Urinary bladder (tissue), 4 donors: ENCODE measurements around the gene NRM. TPM values are rescaled to one million over a fixed set of nuclear protein-coding genes. Genes with fewer than 3 reads are reported as not detected.

Source experiments
- DNase-seq: peaks from one replicate; pipeline ENCODE4 v3.0.0-alpha.2; 2015; ENCODE audit errors: extremely low spot score
- H3K27ac ChIP-seq: one replicate; pipeline ENCODE4 v1.5.1; 2013; ENCODE audit warnings: low read depth, mild to moderate bottlenecking, moderate library complexity
- H3K36me3 ChIP-seq: one replicate; pipeline ENCODE4 v1.6.1; 2013; ENCODE audit warnings: mild to moderate bottlenecking, moderate library complexity; ENCODE audit not compliant: insufficient read depth
- H3K4me1 ChIP-seq: one replicate; pipeline ENCODE4 v1.6.1; 2013; ENCODE audit warnings: mild to moderate bottlenecking, moderate library complexity; ENCODE audit not compliant: insufficient read depth
- H3K4me3 ChIP-seq: one replicate; pipeline ENCODE4 v1.5.1; 2013; ENCODE audit warnings: low read depth, low read length
- WGBS: extraction: QIAGEN DNeasy Blood & Tissue Kit; methylation state at CpG from one replicate; pipeline ENCODE4 v1.1.7; 2013; 5-methylcytosine and 5-hydroxymethylcytosine counted together
- polyA plus RNA-seq: library from polyadenylated mRNA; stranded (reverse); fragments of 200-250 nt; gene quantifications from one replicate; pipeline ENCODE4 v1.2.3, GENCODE V29; 2013
- total RNA-seq: library from RNA; depleted of rRNA; stranded (reverse); fragments of >200 nt; gene quantifications from one replicate; pipeline ENCODE4 v1.2.3, GENCODE V29; 2014
- donor health status: healthy with polysubstance abuse.
- donor health status: healthy.

NRM gene
- total and polyA plus RNA-seq, 2 donors: 7.0 to 20.3 TPM

GRCh38 chr6:30714263-30714662 is 23.5 kb upstream of the NRM start:
- no peak overlapping the region for H3K27ac ChIP-seq
- H3K4me1 ChIP-seq: no peaks in the 10 kb centered on the region
- no peak overlapping the region for H3K4me3 ChIP-seq
- H3K36me3 ChIP-seq: peaks cover 2% of the 10 kb centered on the region
- WGBS: 96% methylated on average over 1 of the region's 1 CpG
- DNase-seq: no peak

DNA sequence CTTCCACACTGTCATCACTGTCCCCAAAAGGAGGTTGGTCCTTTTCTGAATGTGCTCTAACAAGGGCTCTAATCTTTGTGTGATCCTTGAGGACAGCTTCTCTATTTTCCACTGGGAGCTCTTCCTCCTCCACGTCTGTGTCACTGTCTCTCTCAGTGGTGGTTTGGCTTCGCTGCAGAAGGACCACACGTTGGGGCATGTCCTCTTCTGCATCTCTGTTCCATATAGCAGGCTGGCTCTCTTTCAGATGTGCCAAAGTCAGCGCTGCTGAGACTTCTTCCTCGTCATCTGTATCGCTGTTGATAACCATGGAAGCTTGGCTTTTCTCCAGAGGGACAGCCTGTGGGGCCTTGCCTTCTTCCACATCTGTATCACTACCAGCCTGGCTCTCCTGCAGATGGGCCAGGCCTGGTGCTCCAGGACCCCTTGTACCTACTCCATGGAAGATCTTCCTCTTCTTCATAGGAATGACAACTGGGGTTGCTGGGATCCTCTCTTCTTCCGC is 21.7 kb upstream of the NRM start:
- WGBS: 81% methylated on average over 7 of the region's 7 CpGs
- Histone ChIP-seq H3K27ac (no peak overlapping the region), H3K36me3 (peaks cover 2% of the 10 kb centered on the region), H3K4me1 (no peaks in the 10 kb centered on the region), H3K4me3 (no peak overlapping the region)
- no peak for DNase-seq

GRCh38 chr6:30711758-30712380 is 21.1 kb upstream of the NRM start:
- H3K36me3 ChIP-seq: peaks cover 2% of the 10 kb centered on the region
- DNase-seq: no peak

DNA sequence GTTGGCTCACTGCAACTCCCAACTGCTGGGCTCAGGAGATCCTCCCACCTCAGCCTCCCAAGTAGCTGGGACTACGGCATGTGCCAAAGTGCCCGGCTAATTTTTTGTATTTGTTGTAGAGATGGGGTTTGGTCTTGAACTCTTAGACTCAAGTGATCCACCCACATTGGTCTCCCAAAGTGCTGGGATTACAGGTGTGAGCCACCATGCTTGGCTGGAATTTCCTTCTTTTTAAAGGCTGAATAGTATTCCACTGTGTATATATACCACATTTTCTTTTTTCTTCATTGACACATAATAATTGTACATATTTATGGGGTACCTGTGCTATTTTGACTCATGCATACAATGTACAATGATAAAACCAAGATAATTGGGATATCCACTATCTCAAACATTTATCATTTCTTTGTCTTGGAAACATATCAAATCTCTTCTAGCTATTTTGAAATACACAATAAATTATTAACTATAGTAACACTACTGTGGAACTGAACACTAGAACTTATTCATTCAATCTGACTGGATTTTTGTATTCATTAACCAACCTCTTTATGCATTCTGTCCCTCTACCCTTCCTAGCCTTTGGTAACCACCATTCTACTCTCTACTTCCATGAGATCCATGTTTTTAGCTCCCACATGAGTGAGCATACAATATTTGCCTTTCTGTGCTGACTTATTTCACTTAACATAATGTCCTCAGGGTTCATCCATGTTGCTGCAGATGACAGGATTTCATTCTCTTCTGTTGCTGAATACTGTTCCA is 18.5 kb upstream of the NRM start:
- Histone ChIP-seq H3K4me3 (no peak overlapping the region), H3K4me1 (no peaks in the 10 kb centered on the region), H3K27ac (no peak overlapping the region), H3K36me3 (peaks cover 2% of the 10 kb centered on the region)
- 98% methylated on average over 2 of the region's 2 CpGs for WGBS
- DNase-seq: no peak

More at GRCh38 chr6:30711758-30712380, 21.1 kb upstream of the NRM start:
- H3K4me3 ChIP-seq: no peak overlapping the region
- no peaks in the 10 kb centered on the region for H3K4me1 ChIP-seq
- H3K27ac ChIP-seq: no peak overlapping the region
- WGBS: 87% methylated on average over 1 of the region's 1 CpG

DNA sequence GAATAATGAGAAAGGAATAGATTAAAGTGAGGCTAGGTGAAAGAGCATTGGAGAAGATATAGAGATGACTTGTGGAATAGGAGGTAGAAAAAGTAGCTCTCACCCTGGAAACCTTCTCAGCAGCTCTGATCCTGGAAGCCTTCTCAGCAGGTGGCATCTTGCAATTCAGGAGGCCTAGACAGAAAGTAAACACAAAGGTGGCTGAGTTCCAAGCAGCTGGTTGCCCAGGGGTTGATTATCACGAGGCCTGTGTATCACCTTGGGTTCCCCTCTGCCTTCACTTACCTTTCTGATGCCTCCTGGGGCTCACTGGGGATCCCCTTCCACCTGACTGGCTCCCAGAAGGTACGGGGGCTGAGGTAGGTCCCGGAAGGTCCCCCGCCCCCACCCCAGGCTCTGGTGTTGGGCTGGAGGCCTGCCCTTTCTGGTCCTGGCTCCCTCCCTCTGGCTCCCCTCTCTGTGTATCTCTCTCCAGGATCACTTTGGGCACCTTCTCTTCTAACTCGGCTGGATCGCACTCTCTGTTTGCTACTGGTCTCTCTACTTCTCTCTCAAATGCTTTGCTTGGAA is 16.6 kb upstream of the NRM start:
- peaks cover 2% of the 10 kb centered on the region for H3K36me3 ChIP-seq
- no peak overlapping the region for H3K27ac ChIP-seq
- no peak for DNase-seq
- WGBS: 75% methylated on average over 6 of the region's 6 CpGs
- H3K4me3 ChIP-seq: no peak overlapping the region
- H3K4me1 ChIP-seq: no peaks in the 10 kb centered on the region

DNA sequence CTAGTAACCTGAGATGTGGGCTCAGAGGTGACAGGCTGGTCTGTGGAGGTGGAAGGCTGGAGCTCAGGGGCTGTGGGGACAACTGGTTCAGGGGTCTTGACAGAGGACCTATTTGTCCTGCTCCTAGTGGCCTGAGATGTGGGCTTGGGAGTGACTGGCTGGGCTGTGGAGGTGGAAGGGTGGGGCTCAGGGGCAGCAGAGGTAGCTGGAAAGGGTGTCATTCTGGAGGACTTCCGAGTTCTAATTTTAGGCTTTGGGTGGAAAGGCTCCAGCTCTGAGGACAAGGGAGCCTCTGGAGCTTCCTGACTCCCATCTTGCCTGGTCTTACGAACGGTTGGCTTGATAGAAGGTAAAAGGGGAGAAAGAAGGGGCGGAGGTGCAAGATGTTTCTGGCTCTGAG is 14.8 kb upstream of the NRM start:
- Histone ChIP-seq H3K27ac (no peak overlapping the region), H3K4me3 (no peak overlapping the region), H3K4me1 (no peaks in the 10 kb centered on the region), H3K36me3 (no peaks in the 10 kb centered on the region)
- DNase-seq: no peak
- 93% methylated on average over 4 of the region's 4 CpGs for WGBS

- WGBS: 94% methylated on average over 4 of the region's 4 CpGs
- Histone ChIP-seq H3K4me3 (no peak overlapping the region), H3K27ac (no peak overlapping the region), H3K36me3 (no peaks in the 10 kb centered on the region), H3K4me1 (no peaks in the 10 kb centered on the region)
- no peak for DNase-seq
Measured at GRCh38 chr6:30703821-30704220, 13.0 kb upstream of the NRM start.

GRCh38 chr6:30703011-30703410 is 12.2 kb upstream of the NRM start:
- Histone ChIP-seq H3K4me3 (no peak overlapping the region), H3K36me3 (no peaks in the 10 kb centered on the region), H3K27ac (no peak overlapping the region), H3K4me1 (no peaks in the 10 kb centered on the region)
- no peak for DNase-seq
- 96% methylated on average over 10 of the region's 10 CpGs for WGBS

DNA sequence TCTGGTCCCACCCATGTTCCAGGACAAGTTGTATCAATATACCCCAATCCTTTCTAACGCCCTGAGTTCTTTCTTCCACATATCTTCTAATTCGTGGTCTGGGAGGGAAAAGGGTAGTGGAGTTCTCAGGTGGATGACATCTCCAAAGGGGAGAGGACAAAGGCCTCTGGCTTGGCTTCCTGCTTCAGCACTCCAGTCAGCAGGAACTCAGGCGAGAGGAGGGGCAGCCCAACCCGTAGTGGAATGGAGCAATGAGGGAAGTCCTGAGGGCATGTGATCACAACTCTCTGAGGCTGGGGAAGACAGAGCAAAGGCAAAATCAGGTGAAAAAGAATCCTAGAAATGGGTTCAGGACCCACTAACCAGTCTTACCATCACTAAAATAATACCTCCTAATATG is 9.6 kb upstream of the NRM start:
- Histone ChIP-seq H3K4me1 (no peaks in the 10 kb centered on the region), H3K4me3 (no peak overlapping the region), H3K27ac (no peak overlapping the region), H3K36me3 (no peaks in the 10 kb centered on the region)
- DNase-seq: no peak
- WGBS: 73% methylated on average over 4 of the region's 4 CpGs

DNA sequence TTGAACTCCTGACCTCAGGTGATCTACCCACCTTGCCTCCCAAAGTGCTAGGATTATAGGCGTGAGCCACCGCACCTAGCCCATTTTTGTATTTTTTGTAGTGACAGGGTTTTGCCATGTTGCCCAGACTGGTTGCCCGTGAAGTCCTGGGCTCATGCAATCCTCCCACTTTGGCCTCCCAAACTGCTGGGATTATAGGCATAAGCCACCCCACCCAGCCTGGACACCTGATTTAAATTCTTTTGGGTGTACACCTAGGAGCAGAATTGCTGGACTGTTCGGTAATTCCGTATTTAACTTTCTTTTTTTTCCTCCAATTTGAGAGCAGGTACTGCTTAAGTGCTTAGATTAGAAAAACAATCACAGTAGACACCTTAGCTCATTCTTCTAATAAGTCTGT is 5.6 kb upstream of the NRM start:
- H3K36me3 ChIP-seq: no peaks in the 10 kb centered on the region
- 96% methylated on average over 5 of the region's 5 CpGs for WGBS
- DNase-seq: no peak
- H3K4me3 ChIP-seq: no peak overlapping the region
- H3K4me1 ChIP-seq: no peaks in the 10 kb centered on the region
- no peak overlapping the region for H3K27ac ChIP-seq

GRCh38 chr6:30691208-30691847 is 544 bp upstream of the NRM start:
- DNase-seq: no peak
- Histone ChIP-seq H3K4me1 (no peaks in the 10 kb centered on the region), H3K27ac (peak overlapping the region; percentile 97), H3K36me3 (no peaks in the 10 kb centered on the region), H3K4me3 (peak overlapping the region; percentile 56)
- WGBS: 12% methylated on average over 8 of the region's 8 CpGs

DNA sequence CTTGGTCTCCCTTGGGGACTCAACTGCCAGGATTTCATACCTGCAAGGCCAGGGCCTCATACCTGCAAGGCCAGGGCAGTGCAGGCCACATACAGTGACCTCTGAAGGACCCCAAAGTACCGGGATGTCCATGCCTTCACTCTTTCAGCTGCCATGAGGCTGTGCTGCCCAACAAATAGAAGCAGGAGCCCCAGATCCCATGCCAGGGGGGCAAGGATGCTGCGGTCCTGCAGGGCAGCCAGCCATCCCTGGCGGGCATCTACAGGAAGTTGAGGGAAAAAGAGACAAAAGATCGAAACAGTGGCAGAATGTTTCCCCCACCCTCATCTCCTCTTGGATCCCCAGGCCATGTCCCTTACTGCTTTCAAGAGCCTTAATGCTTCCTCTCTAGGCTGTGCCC is 799 bp downstream of the NRM start:
- no peak for DNase-seq
- Histone ChIP-seq H3K4me3 (no peak overlapping the region), H3K36me3 (no peaks in the 10 kb centered on the region), H3K27ac (peak overlapping the region; percentile 97), H3K4me1 (no peaks in the 10 kb centered on the region)
- 21% methylated on average over 4 of the region's 4 CpGs for WGBS

- Histone ChIP-seq H3K27ac (peak overlapping the region; percentile 98), H3K4me3 (no peak overlapping the region), H3K4me1 (no peaks in the 10 kb centered on the region), H3K36me3 (no peaks in the 10 kb centered on the region)
- 83% methylated on average over 11 of the region's 11 CpGs for WGBS
- no peak for DNase-seq
Measured at GRCh38 chr6:30689022-30689865, 1.5 kb downstream of the NRM start.
